AG09319 (cell line): ENCODE measurements around the gene KCTD21.

Experiments used
- DNase-seq: peaks from one replicate; pipeline ENCODE4 v3.0.0-alpha.2; 2010; ENCODE audit warnings: low read depth; ENCODE audit errors: extremely low read depth
- TF ChIP-seq, protein P1 (sequence below): IDR thresholded peaks from 2 replicates; pipeline ENCODE4 v1.5.1; 2011; ENCODE audit warnings: low read depth, mild to moderate bottlenecking, inconsistent platforms, low read length, moderate library complexity

The KCTD21 gene

DNA sequence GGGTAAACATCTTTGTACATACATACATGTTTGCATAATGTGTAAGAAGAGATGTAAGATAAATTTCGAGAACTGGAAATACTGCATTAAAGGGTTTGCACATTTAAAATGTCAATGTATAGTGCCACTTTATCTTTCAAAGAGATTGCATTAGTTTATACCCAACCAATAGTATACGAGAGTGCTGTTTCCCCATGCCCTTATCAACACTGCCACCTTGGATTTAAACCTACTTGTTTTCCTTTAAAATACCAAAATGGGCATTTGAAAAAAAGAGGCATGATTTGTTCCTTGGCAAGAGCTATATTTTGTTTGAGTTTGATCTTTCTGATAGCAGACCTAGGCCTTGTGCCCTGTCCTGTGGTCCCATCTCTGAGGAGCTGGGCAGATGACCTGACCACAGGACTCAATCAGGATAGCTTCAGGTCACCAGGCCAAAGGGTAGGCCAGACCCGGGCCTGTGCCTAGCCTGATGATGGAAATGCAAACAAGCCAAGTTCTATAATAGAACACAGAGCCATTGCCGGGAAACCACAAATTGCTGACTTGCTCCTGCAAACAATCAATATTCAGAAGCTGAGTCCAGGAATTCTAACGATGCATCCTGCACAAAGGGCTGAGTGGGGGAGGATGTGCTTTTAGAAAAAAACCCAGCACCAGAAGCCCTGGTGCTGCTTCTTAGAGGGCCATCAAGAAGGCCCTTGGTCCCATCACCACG is 32.1 kb downstream of the KCTD21 start:
- no peak for DNase-seq
- TF ChIP-seq, protein P1, sequence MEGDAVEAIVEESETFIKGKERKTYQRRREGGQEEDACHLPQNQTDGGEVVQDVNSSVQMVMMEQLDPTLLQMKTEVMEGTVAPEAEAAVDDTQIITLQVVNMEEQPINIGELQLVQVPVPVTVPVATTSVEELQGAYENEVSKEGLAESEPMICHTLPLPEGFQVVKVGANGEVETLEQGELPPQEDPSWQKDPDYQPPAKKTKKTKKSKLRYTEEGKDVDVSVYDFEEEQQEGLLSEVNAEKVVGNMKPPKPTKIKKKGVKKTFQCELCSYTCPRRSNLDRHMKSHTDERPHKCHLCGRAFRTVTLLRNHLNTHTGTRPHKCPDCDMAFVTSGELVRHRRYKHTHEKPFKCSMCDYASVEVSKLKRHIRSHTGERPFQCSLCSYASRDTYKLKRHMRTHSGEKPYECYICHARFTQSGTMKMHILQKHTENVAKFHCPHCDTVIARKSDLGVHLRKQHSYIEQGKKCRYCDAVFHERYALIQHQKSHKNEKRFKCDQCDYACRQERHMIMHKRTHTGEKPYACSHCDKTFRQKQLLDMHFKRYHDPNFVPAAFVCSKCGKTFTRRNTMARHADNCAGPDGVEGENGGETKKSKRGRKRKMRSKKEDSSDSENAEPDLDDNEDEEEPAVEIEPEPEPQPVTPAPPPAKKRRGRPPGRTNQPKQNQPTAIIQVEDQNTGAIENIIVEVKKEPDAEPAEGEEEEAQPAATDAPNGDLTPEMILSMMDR = no peak

DNA sequence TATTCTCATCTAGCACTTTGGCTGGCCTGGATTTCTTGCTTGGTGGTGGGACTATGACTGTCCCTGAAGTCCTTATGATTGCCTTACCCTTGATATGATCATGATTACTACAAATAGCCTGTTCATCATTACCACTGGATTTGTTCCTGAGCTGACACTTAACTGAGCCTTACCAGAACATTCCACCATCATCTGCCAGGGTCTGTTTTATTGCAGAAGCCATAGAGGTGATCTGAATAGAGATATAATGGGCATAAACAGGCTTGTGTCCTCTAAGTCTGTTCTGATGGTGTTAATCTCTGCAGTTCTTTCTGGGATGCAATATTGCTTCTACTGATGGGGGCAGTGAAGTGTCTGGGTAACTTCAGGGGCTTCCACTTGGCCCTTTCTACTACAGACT is 36.6 kb downstream of the KCTD21 start:
- TF ChIP-seq, protein P1 = no peak
- no peak for DNase-seq

DNA sequence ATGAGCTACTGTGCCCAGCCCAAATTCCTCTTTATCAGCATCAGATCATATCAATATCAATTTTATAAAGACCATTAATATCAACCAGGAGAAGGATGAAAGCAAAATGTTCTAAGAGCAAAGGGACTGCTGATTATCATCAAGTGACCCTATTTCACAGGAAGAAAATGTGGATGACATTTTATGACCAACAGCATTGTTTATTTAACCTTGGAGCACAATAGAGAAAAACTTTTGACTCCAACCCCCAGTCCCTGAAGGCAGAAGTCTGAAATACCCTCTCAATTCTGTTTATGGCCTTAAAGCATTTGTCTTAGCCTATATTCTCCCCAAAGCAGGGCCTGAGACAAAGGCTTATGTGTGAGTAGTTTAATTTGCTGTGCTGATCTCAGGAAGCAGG is 37.7 kb downstream of the KCTD21 start:
- no peak for DNase-seq
- TF ChIP-seq, protein P1 = no peak

DNA sequence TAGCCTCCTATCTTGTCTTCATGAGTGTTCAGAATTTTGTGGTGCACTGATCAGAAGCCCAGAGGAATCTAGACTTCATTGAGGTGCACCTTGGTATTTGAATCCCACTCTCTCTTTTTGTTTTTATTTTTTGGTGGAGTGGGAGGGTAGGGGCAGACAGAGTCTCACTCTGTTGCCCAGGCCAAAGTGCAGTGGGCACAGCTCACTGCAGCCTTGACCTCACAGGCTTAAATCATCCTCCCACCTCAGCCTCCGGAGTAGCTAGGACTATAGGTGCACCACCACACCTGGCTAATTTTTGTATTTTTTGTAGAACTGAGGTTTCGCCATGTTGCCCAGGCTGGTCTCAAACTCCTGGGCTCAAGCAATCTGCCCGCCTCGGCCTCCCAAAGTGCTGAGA is 38.1 kb downstream of the KCTD21 start:
- DNase-seq = no peak
- TF ChIP-seq, protein P1 = no peak

DNA sequence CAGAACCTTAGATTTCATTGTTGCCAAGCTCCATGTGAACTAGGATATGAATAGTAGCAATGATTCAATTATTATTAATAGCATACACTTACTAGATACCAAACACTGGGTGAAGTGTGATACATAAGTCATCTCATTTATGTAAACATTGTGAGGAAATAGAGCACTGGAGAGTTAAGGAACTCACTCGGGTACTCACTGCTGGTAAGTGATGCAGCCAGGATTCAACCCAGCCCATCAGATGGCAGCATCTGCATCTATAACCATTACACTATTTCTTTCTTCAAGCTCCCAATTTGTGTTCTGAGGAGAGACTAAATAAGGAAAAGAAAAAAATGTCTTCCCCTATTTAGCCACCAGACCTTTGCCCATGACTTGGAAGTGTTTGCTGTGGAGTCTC is 38.8 kb downstream of the KCTD21 start:
- TF ChIP-seq, protein P1 = peak; percentile 60
- DNase-seq = peak; percentile 57

DNA sequence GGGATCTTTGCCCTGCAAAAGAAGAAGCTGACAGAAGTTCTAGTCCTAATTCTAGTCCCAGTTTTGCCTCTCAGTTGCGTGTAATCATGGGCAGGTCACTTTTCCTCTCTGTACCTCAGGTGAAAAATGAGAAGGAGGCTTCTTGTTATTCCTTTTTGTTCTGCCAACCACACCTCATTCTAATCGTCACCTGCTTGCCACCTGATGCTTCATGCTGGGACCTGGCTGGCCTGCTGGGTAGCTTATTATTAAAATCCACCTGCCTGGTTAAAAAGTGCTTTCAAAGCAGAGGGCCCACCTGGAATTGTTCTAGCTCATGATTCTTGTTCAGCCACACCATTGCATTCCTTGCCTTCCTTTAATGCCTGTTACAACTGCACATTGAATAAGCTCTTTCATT is 40.6 kb downstream of the KCTD21 start:
- DNase-seq = no peak
- TF ChIP-seq, protein P1 = no peak

DNA sequence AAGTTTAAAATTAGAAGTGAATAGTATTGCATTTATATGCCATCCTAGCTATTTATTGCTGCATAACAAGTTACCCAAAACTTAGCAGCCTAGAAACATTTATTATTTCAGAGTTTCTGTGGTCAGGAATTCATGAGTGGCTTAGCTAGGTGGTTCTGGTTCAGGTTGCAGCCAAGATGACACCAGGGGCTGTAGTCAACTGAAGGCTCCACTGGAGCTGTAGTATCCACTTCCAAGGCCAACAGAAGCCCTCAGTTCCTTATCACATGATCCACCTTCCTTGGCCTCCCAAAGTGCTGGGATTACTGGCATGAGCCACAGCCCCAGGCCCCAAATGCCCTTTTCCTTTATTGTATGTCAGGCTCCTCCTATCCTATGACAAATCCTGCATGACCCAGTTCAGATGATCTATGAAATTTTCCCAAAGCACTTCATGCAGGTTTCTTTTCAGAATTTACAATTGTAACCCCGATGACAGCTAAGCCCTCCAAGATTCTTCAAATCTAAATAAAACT is 42.9 kb downstream of the KCTD21 start:
- no peak for DNase-seq
- TF ChIP-seq, protein P1 = no peak
